ENCODE data around the gene ANO9.

ANO9 gene

GRCh38 chr11:377883-378500 lies 63.8 kb downstream of the ANO9 start:
- Histone ChIP-seq H3K27ac (ENCODE audit: insufficient read depth, low read length, poor library complexity, severe bottlenecking) (no peak overlapping the region), H3K27me3 (replicated peaks; ENCODE audit: control insufficient read depth, insufficient read depth, low read length, poor library complexity, severe bottlenecking) (no peaks in the 10 kb centered on the region), H3K36me3 (ENCODE audit: control insufficient read depth, insufficient read depth, low read length) (no peaks in the 10 kb centered on the region), H3K4me3 (ENCODE audit: insufficient read depth, low read depth, low read length, poor library complexity, severe bottlenecking) (no peak overlapping the region), H3K9me3 (ENCODE audit: control insufficient read depth, low read length) (no peaks in the 10 kb centered on the region), H3K4me1 (ENCODE audit: control insufficient read depth, insufficient read depth, low read length, poor library complexity, severe bottlenecking) (no peaks in the 10 kb centered on the region)
- DNase-seq: no peak

GRCh38 chr11:377174-377865 lies 64.5 kb downstream of the ANO9 start:
- Histone ChIP-seq H3K4me3 (ENCODE audit: insufficient read depth, low read depth, low read length, poor library complexity, severe bottlenecking) (no peak overlapping the region), H3K36me3 (ENCODE audit: control insufficient read depth, insufficient read depth, low read length) (no peaks in the 10 kb centered on the region), H3K9me3 (ENCODE audit: control insufficient read depth, low read length) (no peaks in the 10 kb centered on the region), H3K27me3 (replicated peaks; ENCODE audit: control insufficient read depth, insufficient read depth, low read length, poor library complexity, severe bottlenecking) (no peaks in the 10 kb centered on the region), H3K27ac (ENCODE audit: insufficient read depth, low read length, poor library complexity, severe bottlenecking) (no peak overlapping the region), H3K4me1 (ENCODE audit: control insufficient read depth, insufficient read depth, low read length, poor library complexity, severe bottlenecking) (no peaks in the 10 kb centered on the region)
- DNase-seq: no peak

- Histone ChIP-seq H3K27ac (ENCODE audit: insufficient read depth, low read length, poor library complexity, severe bottlenecking) (no peak overlapping the region), H3K36me3 (ENCODE audit: control insufficient read depth, insufficient read depth, low read length) (no peaks in the 10 kb centered on the region), H3K4me1 (ENCODE audit: control insufficient read depth, insufficient read depth, low read length, poor library complexity, severe bottlenecking) (no peaks in the 10 kb centered on the region), H3K9me3 (ENCODE audit: control insufficient read depth, low read length) (no peaks in the 10 kb centered on the region), H3K27me3 (replicated peaks; ENCODE audit: control insufficient read depth, insufficient read depth, low read length, poor library complexity, severe bottlenecking) (no peaks in the 10 kb centered on the region), H3K4me3 (ENCODE audit: insufficient read depth, low read depth, low read length, poor library complexity, severe bottlenecking) (no peak overlapping the region)
- no peak for DNase-seq
Observed at GRCh38 chr11:376531-377173, 65.2 kb downstream of the ANO9 start.

GRCh38 chr11:375065-376025 lies 66.5 kb downstream of the ANO9 start:
- H3K4me3 ChIP-seq (ENCODE audit: insufficient read depth, low read depth, low read length, poor library complexity, severe bottlenecking): no peak overlapping the region
- H3K27me3 ChIP-seq (replicated peaks; ENCODE audit: control insufficient read depth, insufficient read depth, low read length, poor library complexity, severe bottlenecking): peaks cover 4% of the 10 kb centered on the region
- H3K36me3 ChIP-seq (ENCODE audit: control insufficient read depth, insufficient read depth, low read length): no peaks in the 10 kb centered on the region
- no peak overlapping the region for H3K27ac ChIP-seq (ENCODE audit: insufficient read depth, low read length, poor library complexity, severe bottlenecking)
- no peak for DNase-seq
- H3K4me1 ChIP-seq (ENCODE audit: control insufficient read depth, insufficient read depth, low read length, poor library complexity, severe bottlenecking): no peaks in the 10 kb centered on the region
- no peaks in the 10 kb centered on the region for H3K9me3 ChIP-seq (ENCODE audit: control insufficient read depth, low read length)

- no peak for DNase-seq
- Histone ChIP-seq H3K9me3 (ENCODE audit: control insufficient read depth, low read length) (no peaks in the 10 kb centered on the region), H3K27me3 (replicated peaks; ENCODE audit: control insufficient read depth, insufficient read depth, low read length, poor library complexity, severe bottlenecking) (peaks cover 7% of the 10 kb centered on the region), H3K27ac (ENCODE audit: insufficient read depth, low read length, poor library complexity, severe bottlenecking) (no peak overlapping the region), H3K4me3 (ENCODE audit: insufficient read depth, low read depth, low read length, poor library complexity, severe bottlenecking) (no peak overlapping the region), H3K36me3 (ENCODE audit: control insufficient read depth, insufficient read depth, low read length) (no peaks in the 10 kb centered on the region), H3K4me1 (ENCODE audit: control insufficient read depth, insufficient read depth, low read length, poor library complexity, severe bottlenecking) (peaks cover 4% of the 10 kb centered on the region)
Observed at GRCh38 chr11:373716-374551, 67.9 kb downstream of the ANO9 start.

- no peak overlapping the region for H3K4me3 ChIP-seq (ENCODE audit: insufficient read depth, low read depth, low read length, poor library complexity, severe bottlenecking)
- H3K27ac ChIP-seq (ENCODE audit: insufficient read depth, low read length, poor library complexity, severe bottlenecking): no peak overlapping the region
- peaks cover 10% of the 10 kb centered on the region for H3K4me1 ChIP-seq (ENCODE audit: control insufficient read depth, insufficient read depth, low read length, poor library complexity, severe bottlenecking)
- H3K27me3 ChIP-seq (replicated peaks; ENCODE audit: control insufficient read depth, insufficient read depth, low read length, poor library complexity, severe bottlenecking): peaks cover 14% of the 10 kb centered on the region
- DNase-seq: no peak
- no peaks in the 10 kb centered on the region for H3K9me3 ChIP-seq (ENCODE audit: control insufficient read depth, low read length)
- no peaks in the 10 kb centered on the region for H3K36me3 ChIP-seq (ENCODE audit: control insufficient read depth, insufficient read depth, low read length)
Observed at GRCh38 chr11:372809-373715, 68.7 kb downstream of the ANO9 start.

- H3K27me3 ChIP-seq (replicated peaks; ENCODE audit: control insufficient read depth, insufficient read depth, low read length, poor library complexity, severe bottlenecking): peaks cover 25% of the 10 kb centered on the region
- no peak for DNase-seq
- no peaks in the 10 kb centered on the region for H3K36me3 ChIP-seq (ENCODE audit: control insufficient read depth, insufficient read depth, low read length)
- peaks cover 10% of the 10 kb centered on the region for H3K4me1 ChIP-seq (ENCODE audit: control insufficient read depth, insufficient read depth, low read length, poor library complexity, severe bottlenecking)
- no peak overlapping the region for H3K27ac ChIP-seq (ENCODE audit: insufficient read depth, low read length, poor library complexity, severe bottlenecking)
- no peak overlapping the region for H3K4me3 ChIP-seq (ENCODE audit: insufficient read depth, low read depth, low read length, poor library complexity, severe bottlenecking)
- H3K9me3 ChIP-seq (ENCODE audit: control insufficient read depth, low read length): no peaks in the 10 kb centered on the region
Observed at GRCh38 chr11:371716-372590, 69.9 kb downstream of the ANO9 start.

- Histone ChIP-seq H3K27me3 (replicated peaks; ENCODE audit: control insufficient read depth, insufficient read depth, low read length, poor library complexity, severe bottlenecking) (peaks cover 26% of the 10 kb centered on the region), H3K9me3 (ENCODE audit: control insufficient read depth, low read length) (no peaks in the 10 kb centered on the region), H3K4me1 (ENCODE audit: control insufficient read depth, insufficient read depth, low read length, poor library complexity, severe bottlenecking) (peaks cover 10% of the 10 kb centered on the region), H3K4me3 (ENCODE audit: insufficient read depth, low read depth, low read length, poor library complexity, severe bottlenecking) (no peak overlapping the region), H3K36me3 (ENCODE audit: control insufficient read depth, insufficient read depth, low read length) (no peaks in the 10 kb centered on the region), H3K27ac (ENCODE audit: insufficient read depth, low read length, poor library complexity, severe bottlenecking) (no peak overlapping the region)
- no peak for DNase-seq
Observed at GRCh38 chr11:371051-371450, 70.8 kb downstream of the ANO9 start.

Data from effector memory CD4-positive, alpha-beta T cell (primary cell).